ENCODE measurements around the gene CBX6.

The CBX6 gene

GRCh38 chr22:38881997-38882879 lies 10.2 kb upstream of the CBX6 start:
- DNase-seq (ENCODE audit: low read depth), result no peak
- no peak overlapping the region for H3K4me3 ChIP-seq (ENCODE audit: low read length)
- TF ChIP-seq, protein P1, sequence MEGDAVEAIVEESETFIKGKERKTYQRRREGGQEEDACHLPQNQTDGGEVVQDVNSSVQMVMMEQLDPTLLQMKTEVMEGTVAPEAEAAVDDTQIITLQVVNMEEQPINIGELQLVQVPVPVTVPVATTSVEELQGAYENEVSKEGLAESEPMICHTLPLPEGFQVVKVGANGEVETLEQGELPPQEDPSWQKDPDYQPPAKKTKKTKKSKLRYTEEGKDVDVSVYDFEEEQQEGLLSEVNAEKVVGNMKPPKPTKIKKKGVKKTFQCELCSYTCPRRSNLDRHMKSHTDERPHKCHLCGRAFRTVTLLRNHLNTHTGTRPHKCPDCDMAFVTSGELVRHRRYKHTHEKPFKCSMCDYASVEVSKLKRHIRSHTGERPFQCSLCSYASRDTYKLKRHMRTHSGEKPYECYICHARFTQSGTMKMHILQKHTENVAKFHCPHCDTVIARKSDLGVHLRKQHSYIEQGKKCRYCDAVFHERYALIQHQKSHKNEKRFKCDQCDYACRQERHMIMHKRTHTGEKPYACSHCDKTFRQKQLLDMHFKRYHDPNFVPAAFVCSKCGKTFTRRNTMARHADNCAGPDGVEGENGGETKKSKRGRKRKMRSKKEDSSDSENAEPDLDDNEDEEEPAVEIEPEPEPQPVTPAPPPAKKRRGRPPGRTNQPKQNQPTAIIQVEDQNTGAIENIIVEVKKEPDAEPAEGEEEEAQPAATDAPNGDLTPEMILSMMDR (IDR thresholded peaks at IDR 0.05; ENCODE audit: insufficient read depth, low read depth, low read length, missing control alignments), result no peak

DNA sequence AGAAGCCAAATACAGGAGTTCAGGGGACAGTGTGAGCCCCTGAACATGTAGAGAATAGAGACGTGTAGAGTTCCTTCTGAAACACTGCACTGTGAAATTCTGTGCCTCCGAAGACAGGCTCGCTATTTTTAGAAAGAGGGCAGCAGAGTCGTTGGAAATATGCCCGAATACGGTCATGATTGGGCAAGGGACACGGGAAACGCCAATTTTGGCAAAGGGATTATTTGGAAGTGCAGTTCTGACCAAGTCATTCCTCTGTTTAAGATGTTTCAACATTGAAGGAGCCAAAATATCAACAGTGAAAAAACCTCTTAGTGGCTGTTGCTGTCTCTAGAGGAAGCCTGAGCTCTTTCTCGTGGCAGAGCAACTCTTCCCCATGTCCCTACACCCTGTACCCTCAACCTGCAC lies 9.5 kb upstream of the CBX6 start:
- no peak overlapping the region for H3K4me3 ChIP-seq (ENCODE audit: low read length)
- TF ChIP-seq, protein P1 (IDR thresholded peaks at IDR 0.05; ENCODE audit: insufficient read depth, low read depth, low read length, missing control alignments), result no peak
- DNase-seq (ENCODE audit: low read depth), result no peak

- TF ChIP-seq, protein P1 (IDR thresholded peaks at IDR 0.05; ENCODE audit: insufficient read depth, low read depth, low read length, missing control alignments), result no peak
- DNase-seq (ENCODE audit: low read depth), result no peak
Observed at GRCh38 chr22:38879961-38880360, 7.9 kb upstream of the CBX6 start.

DNA sequence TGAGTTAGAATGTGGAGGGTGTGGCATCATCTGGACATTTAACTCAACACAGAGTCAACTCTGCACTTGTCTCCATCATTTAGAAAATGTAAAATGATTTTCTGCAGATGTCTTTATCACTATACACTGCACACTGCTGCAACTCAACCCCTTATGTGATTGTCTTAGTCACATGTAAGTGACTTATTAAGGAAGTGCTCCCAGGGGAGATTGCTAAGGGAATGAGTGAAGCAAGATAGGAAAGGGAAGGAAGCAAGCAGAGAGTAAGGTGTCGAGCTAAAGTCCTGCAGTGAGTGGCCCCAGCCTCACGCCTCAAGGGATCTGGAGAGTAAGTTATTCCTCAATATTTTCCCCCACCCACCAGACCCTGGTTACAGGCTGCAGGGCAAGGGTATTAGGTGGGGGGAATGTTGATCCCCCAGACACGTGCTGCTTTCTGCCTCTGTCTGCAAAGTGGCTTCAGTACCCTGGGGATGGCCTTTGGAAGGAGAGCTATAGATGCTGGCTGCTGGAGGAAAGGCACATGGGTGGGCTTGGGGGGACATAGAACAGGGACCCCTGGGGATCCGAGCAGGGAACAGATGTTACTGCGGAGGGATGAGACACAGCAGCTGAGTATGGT lies 7.2 kb upstream of the CBX6 start:
- no peak overlapping the region for H3K4me3 ChIP-seq (ENCODE audit: low read length)
- no peak for DNase-seq (ENCODE audit: low read depth)

More at GRCh38 chr22:38879961-38880360, 7.9 kb upstream of the CBX6 start:
- no peak overlapping the region for H3K4me3 ChIP-seq (ENCODE audit: low read length)

DNA sequence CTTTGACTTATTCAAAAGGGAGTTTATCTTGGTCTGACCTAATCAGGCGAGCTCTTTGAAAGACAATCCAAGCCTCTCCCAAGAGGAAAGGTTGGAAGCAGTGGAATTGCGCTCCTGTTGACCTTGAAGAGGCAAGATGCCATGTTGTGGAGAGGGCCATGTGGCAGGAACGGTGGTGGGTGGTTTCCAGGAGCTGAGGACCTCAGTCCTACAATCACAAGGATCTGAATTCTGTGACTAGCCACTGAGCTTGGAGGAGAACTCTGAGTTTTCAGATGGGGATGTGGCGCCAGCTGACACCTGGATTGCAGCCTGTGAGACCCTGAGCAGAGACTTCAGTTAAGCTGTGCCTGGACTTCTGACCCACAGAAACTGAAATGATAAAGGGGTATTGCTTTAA lies 6.0 kb upstream of the CBX6 start:
- TF ChIP-seq, protein P1 (IDR thresholded peaks at IDR 0.05; ENCODE audit: insufficient read depth, low read depth, low read length, missing control alignments), result no peak
- no peak overlapping the region for H3K4me3 ChIP-seq (ENCODE audit: low read length)
- no peak for DNase-seq (ENCODE audit: low read depth)

More for the DNA sequence above, 7.2 kb upstream of the CBX6 start:
- TF ChIP-seq, protein P1 (IDR thresholded peaks at IDR 0.05; ENCODE audit: insufficient read depth, low read depth, low read length, missing control alignments), result no peak

DNA sequence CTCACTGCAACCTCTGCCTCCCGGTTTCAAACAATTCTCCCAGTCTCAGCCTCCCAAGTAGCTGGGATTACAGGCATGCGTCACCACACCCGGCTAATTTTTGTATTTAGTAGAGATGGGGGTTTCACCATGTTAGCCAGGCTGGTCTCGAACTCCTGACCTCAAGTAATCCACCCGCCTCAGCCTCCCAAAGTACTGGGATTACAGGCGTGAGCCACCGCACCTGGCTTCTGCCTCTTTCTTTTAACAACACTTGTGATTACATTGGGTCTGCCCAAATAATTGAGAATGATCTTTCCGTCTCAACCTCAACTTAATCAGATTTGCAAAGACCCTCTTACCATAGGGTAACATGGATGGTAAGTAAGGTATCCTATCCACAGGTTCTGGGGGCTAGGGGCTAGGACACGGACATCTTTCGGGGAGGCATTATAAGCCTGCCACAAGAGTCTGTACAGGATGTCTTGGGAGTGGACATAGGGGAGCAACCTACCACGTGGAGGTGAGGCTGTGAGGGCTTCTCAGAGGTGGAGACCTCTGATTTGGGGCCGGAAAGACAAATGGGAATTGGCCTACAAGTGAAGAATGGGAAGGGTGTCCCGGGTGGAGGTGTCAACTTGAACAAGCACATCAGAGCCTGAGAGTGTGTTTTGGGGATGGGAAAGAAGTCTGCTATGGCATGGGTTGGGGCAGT lies 2.7 kb upstream of the CBX6 start:
- peak; percentile 0 for DNase-seq (ENCODE audit: low read depth)
- no peak overlapping the region for H3K4me3 ChIP-seq (ENCODE audit: low read length)
- TF ChIP-seq, protein P1 (IDR thresholded peaks at IDR 0.05; ENCODE audit: insufficient read depth, low read depth, low read length, missing control alignments), result no peak
